OCI-LY1 (cell line): ENCODE measurements around the gene BATF.

Experiments
- CTCF ChIP-seq: fragments of 200-600 bp; sonication (generic), shearing (Covaris generic); IDR thresholded peaks from 2 replicates; pipeline ENCODE4 v1.5.1; 2017; ENCODE audit warnings: mild to moderate bottlenecking, antibody characterized with exemption, low read length, moderate library complexity, mixed read lengths
- EZH2 ChIP-seq: fragments of 200-600 bp; sonication (generic), shearing (Covaris generic); IDR thresholded peaks from 2 replicates; pipeline ENCODE4 v1.8.0; 2017; ENCODE audit warnings: borderline replicate concordance, mixed run types, mild to moderate bottlenecking, antibody characterized with exemption, low read length, moderate library complexity, mixed read lengths

GRCh38 chr14:75553761-75554364 lies 31.6 kb downstream of the BATF start:
- no peak for TF ChIP-seq CTCF
- no peak for TF ChIP-seq EZH2
